ENCODE results near the gene CAPN12.

The CAPN12 gene

DNA sequence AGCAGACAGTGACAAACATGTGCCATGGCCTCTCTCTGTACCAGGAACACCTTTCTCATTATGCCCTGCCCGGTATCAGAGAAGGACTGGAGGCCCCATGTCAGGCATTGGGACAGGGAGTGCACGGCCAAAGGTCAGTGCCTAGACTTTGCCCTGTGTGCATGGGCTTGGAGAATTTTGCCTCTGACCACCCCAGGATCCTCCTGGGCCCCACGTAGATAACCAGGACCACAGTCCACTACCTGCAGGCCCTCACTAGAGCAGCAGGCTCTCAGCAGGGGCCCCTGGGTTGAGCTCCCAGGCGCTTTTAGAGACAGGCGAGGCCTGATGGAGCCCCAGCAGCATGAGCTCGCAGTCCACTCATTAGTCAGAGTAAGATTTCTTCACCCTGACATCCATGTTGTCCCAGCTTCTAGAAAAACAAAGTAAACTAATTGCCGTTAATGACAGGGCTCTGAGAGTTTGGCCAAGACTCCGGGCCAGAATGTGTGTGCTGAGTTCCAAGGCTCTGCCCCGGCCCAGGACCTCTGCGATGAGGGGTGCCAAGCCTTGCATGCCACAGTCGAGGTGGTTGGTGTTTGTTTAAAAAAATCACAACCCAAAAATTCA lies 42.7 kb downstream of the CAPN12 start:
- TF ChIP-seq, protein P1, sequence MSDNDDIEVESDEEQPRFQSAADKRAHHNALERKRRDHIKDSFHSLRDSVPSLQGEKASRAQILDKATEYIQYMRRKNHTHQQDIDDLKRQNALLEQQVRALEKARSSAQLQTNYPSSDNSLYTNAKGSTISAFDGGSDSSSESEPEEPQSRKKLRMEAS (IDR thresholded peaks at IDR 0.05): no peak
- TF ChIP-seq FOXM1 (IDR thresholded peaks at IDR 0.05; ENCODE audit: borderline replicate concordance, low read depth) (no peak), RAD21 (IDR thresholded peaks at IDR 0.05; ENCODE audit: low read depth) (no peak), TAF1 (IDR thresholded peaks at IDR 0.05; ENCODE audit: low read depth) (no peak), CEBPB (IDR thresholded peaks at IDR 0.05) (no peak), CREB1 (IDR thresholded peaks at IDR 0.05; ENCODE audit: low read depth) (no peak), TCF12 (IDR thresholded peaks at IDR 0.05; ENCODE audit: low read depth) (no peak), NFIC (IDR thresholded peaks at IDR 0.05) (no peak), EP300 (IDR thresholded peaks at IDR 0.05; ENCODE audit: borderline replicate concordance) (no peak), TEAD4 (IDR thresholded peaks at IDR 0.05) (no peak), ZBTB7A (IDR thresholded peaks at IDR 0.05; ENCODE audit: low read depth) (no peak), EGR1 (IDR thresholded peaks at IDR 0.05) (no peak)
- TF ChIP-seq, protein P2, sequence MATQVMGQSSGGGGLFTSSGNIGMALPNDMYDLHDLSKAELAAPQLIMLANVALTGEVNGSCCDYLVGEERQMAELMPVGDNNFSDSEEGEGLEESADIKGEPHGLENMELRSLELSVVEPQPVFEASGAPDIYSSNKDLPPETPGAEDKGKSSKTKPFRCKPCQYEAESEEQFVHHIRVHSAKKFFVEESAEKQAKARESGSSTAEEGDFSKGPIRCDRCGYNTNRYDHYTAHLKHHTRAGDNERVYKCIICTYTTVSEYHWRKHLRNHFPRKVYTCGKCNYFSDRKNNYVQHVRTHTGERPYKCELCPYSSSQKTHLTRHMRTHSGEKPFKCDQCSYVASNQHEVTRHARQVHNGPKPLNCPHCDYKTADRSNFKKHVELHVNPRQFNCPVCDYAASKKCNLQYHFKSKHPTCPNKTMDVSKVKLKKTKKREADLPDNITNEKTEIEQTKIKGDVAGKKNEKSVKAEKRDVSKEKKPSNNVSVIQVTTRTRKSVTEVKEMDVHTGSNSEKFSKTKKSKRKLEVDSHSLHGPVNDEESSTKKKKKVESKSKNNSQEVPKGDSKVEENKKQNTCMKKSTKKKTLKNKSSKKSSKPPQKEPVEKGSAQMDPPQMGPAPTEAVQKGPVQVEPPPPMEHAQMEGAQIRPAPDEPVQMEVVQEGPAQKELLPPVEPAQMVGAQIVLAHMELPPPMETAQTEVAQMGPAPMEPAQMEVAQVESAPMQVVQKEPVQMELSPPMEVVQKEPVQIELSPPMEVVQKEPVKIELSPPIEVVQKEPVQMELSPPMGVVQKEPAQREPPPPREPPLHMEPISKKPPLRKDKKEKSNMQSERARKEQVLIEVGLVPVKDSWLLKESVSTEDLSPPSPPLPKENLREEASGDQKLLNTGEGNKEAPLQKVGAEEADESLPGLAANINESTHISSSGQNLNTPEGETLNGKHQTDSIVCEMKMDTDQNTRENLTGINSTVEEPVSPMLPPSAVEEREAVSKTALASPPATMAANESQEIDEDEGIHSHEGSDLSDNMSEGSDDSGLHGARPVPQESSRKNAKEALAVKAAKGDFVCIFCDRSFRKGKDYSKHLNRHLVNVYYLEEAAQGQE (IDR thresholded peaks at IDR 0.05; ENCODE audit: low read depth): no peak
- TF ChIP-seq, protein P3, sequence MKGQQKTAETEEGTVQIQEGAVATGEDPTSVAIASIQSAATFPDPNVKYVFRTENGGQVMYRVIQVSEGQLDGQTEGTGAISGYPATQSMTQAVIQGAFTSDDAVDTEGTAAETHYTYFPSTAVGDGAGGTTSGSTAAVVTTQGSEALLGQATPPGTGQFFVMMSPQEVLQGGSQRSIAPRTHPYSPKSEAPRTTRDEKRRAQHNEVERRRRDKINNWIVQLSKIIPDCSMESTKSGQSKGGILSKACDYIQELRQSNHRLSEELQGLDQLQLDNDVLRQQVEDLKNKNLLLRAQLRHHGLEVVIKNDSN (IDR thresholded peaks at IDR 0.05): no peak

DNA sequence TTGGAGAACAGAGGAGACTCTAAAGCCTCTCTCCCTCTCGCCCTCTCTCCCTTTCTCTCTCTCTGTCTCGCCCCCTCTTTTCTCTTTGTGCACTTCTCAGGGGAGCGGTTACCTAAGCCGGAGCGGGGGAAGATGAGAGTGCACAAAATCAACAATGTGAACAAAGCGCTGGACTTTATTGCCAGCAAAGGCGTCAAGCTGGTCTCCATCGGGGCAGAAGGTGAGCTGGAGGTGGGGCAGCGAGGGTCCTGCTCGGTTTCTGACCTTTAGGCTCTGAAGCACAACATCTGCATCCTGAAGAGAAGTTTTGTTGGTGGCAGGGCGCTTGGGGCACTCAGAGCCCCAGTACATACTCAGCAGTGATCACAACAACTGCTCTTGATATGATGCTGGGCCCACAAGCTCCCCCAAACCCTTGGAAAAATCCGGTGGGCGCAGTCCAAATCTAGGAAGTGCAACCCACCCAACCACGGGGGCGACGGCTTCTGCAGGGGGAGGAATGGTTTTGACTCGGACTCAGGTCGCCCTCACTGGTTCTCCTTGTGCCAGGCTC lies 43.3 kb downstream of the CAPN12 start:
- no peak for TF ChIP-seq TCF12 (IDR thresholded peaks at IDR 0.05; ENCODE audit: low read depth)
- TF ChIP-seq CREB1 (IDR thresholded peaks at IDR 0.05; ENCODE audit: low read depth): no peak
- TF ChIP-seq RAD21 (IDR thresholded peaks at IDR 0.05; ENCODE audit: low read depth): no peak
- TF ChIP-seq, protein P3 (IDR thresholded peaks at IDR 0.05): no peak
- TF ChIP-seq TAF1 (IDR thresholded peaks at IDR 0.05; ENCODE audit: low read depth): no peak
- TF ChIP-seq YY1 (IDR thresholded peaks at IDR 0.05; ENCODE audit: low read depth): no peak
- no peak for TF ChIP-seq FOXM1 (IDR thresholded peaks at IDR 0.05; ENCODE audit: borderline replicate concordance, low read depth)
- TF ChIP-seq NFIC (IDR thresholded peaks at IDR 0.05): no peak
- TF ChIP-seq TEAD4 (IDR thresholded peaks at IDR 0.05): no peak
- TF ChIP-seq EP300 (IDR thresholded peaks at IDR 0.05; ENCODE audit: borderline replicate concordance): no peak
- TF ChIP-seq, protein P1 (IDR thresholded peaks at IDR 0.05): no peak
- TF ChIP-seq EGR1 (IDR thresholded peaks at IDR 0.05): no peak
- no peak for TF ChIP-seq CEBPB (IDR thresholded peaks at IDR 0.05)
- no peak for TF ChIP-seq ZBTB7A (IDR thresholded peaks at IDR 0.05; ENCODE audit: low read depth)
- TF ChIP-seq, protein P2 (IDR thresholded peaks at IDR 0.05; ENCODE audit: low read depth): no peak

DNA sequence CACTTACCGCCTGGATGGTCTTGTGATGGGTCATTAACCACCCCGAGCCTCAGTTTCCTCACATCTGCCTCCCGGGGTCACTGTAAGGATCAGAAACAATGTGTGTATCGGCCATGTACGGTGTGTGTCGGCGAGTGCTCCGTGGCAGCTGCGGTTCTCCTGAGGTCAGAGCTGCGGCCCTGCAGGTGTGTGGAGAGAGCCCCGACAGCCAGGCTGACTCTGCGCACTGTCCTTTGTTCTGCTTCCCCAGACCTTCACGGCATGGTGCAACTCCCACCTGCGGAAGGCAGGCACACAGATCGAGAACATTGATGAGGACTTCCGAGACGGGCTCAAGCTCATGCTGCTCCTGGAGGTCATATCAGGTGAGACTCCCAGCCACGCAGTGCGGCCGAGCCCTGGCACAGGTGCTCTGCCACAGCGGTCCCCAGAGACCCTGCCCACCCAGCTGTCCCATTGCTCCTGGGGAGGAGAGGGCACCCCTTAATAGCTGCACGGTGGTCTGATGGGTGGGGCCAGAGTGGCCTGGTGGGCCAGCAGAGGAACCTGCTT lies 43.8 kb downstream of the CAPN12 start:
- TF ChIP-seq EGR1 (IDR thresholded peaks at IDR 0.05) (no peak), NFIC (IDR thresholded peaks at IDR 0.05) (no peak), ZBTB7A (IDR thresholded peaks at IDR 0.05; ENCODE audit: low read depth) (no peak)
- TF ChIP-seq, protein P3 (IDR thresholded peaks at IDR 0.05): no peak

DNA sequence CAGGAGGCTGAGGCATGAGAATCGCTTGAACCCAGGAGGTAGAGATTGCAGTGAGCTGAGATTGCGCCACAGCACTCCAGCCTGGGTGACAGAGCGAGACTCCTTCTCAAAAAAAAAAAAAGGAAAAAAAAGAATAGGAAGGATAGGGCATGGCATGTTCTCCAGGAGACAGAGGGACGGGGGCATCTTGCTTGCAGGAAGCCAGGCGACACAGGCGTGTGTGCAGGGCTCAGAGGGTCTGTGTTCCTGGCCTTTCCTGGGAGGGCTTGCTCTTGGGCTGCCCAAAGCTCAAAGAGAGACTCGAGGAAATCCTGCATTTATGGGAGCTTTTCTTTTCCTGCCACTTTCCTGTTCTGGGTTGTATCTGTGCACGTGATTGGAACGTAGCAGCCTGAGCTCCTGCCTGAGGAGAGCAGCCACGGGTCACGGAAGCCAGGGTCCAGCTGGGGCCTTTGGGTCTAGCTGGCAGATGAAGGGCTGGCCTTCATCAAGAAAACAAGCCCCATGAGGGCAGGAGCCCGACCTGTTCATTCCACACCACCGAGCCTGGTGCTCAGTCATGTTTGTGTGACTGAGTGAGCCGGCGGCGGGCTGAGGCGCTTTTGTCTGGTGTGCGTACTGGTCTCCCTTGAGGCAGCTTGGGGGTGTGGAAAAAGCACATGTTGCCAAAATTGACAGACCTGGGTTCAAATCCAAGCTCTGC lies 44.5 kb downstream of the CAPN12 start:
- TF ChIP-seq, protein P3 (IDR thresholded peaks at IDR 0.05): no peak
- TF ChIP-seq TEAD4 (IDR thresholded peaks at IDR 0.05) (no peak), NFIC (IDR thresholded peaks at IDR 0.05) (no peak), EP300 (IDR thresholded peaks at IDR 0.05; ENCODE audit: borderline replicate concordance) (no peak), RAD21 (IDR thresholded peaks at IDR 0.05; ENCODE audit: low read depth) (no peak), CREB1 (IDR thresholded peaks at IDR 0.05; ENCODE audit: low read depth) (no peak), ZBTB7A (IDR thresholded peaks at IDR 0.05; ENCODE audit: low read depth) (no peak), FOXM1 (IDR thresholded peaks at IDR 0.05; ENCODE audit: borderline replicate concordance, low read depth) (no peak), TAF1 (IDR thresholded peaks at IDR 0.05; ENCODE audit: low read depth) (no peak), EGR1 (IDR thresholded peaks at IDR 0.05) (no peak), TCF12 (IDR thresholded peaks at IDR 0.05; ENCODE audit: low read depth) (no peak), CEBPB (IDR thresholded peaks at IDR 0.05) (no peak), YY1 (IDR thresholded peaks at IDR 0.05; ENCODE audit: low read depth) (no peak)
- TF ChIP-seq, protein P1 (IDR thresholded peaks at IDR 0.05): no peak
- TF ChIP-seq, protein P2 (IDR thresholded peaks at IDR 0.05; ENCODE audit: low read depth): no peak

Data from Ishikawa (cell line).